IMR-90 (cell line): ENCODE data around the gene GP9. TPM values are rescaled to one million over a fixed set of nuclear protein-coding genes. Genes with fewer than 3 reads are reported as not detected.

Experiments
- ATAC-seq: fragments of 200-7000 bp; cut with Tn5 transposase; 2 replicates; pipeline ENCODE4 v1.9.1; 2020; ENCODE audit warnings: low read depth, mild to moderate bottlenecking, moderate library complexity
- BruUV-seq: library from RNA; stranded (reverse); fragments of 400-500 nt; replicated peaks from 2 replicates; lab custom pipeline; 2021; lab: Mats Ljungman, UMichigan
- CTCF ChIA-PET: fragments of 300-600 bp; formaldehyde crosslinking; extraction: SDS; loops from one replicate; lab custom pipeline; 2021; ENCODE audit warnings: antibody characterized with exemption; lab: Yijun Ruan, JAX
- POLR2A ChIA-PET: fragments of 300-600 bp; sonication (Branson Sonifier 250); formaldehyde crosslinking; loops from one replicate; lab custom pipeline; 2022; ENCODE audit warnings: antibody characterized with exemption; ENCODE audit not compliant: unreplicated experiment; lab: Charles Lee
- DNase-seq: peaks from one replicate; pipeline ENCODE4 v3.0.0; 2013
- H2AFZ ChIP-seq: replicated peaks from 2 replicates; pipeline ENCODE3; 2013; ENCODE audit warnings: low read length, mild to moderate bottlenecking; ENCODE audit not compliant: poor library complexity
- H2AK5ac ChIP-seq: 2 replicates; pipeline ENCODE4 v1.6.1; 2013; ENCODE audit warnings: low read depth, low read length, inconsistent platforms
- H2AK9ac ChIP-seq: replicated peaks from 2 replicates; pipeline ENCODE3; 2013; ENCODE audit warnings: mild to moderate bottlenecking, low read depth, low read length, moderate library complexity; ENCODE audit not compliant: poor library complexity
- H2BK120ac ChIP-seq: 2 replicates; pipeline ENCODE4 v1.6.1; 2013; ENCODE audit warnings: low read depth, low read length, inconsistent platforms
- H2BK15ac ChIP-seq: 3 replicates; pipeline ENCODE4 v1.6.1; 2013; ENCODE audit warnings: low read depth, low read length, inconsistent platforms
- H2BK20ac ChIP-seq: 2 replicates; pipeline ENCODE4 v1.6.1; 2013; ENCODE audit warnings: low read depth, mild to moderate bottlenecking, inconsistent platforms, low read length, moderate library complexity
- H2BK5ac ChIP-seq: 2 replicates; pipeline ENCODE4 v1.6.1; 2013; ENCODE audit warnings: mild to moderate bottlenecking, low read depth, low read length, inconsistent platforms; ENCODE audit not compliant: poor library complexity, severe bottlenecking
- H3K14ac ChIP-seq: replicated peaks from 2 replicates; pipeline ENCODE4 v1.6.1; 2013; ENCODE audit warnings: low read depth, low read length, inconsistent platforms
- H3K18ac ChIP-seq: 2 replicates; pipeline ENCODE4 v1.6.1; 2013; ENCODE audit warnings: low read depth, low read length, control low read depth
- H3K23ac ChIP-seq: 2 replicates; pipeline ENCODE4 v1.6.1; 2013; ENCODE audit warnings: low read depth, low read length, inconsistent platforms
- H3K27ac ChIP-seq: 2 replicates; pipeline ENCODE4 v1.5.1; 2013; ENCODE audit warnings: mild to moderate bottlenecking, control low read depth, low read length; ENCODE audit not compliant: insufficient read depth
- H3K27me3 ChIP-seq: 2 replicates; pipeline ENCODE4 v1.6.1; 2013; ENCODE audit warnings: low read length; ENCODE audit not compliant: control insufficient read depth, insufficient read depth
- H3K36me3 ChIP-seq: 2 replicates; pipeline ENCODE4 v1.6.1; 2013; ENCODE audit warnings: low read length, mixed read lengths; ENCODE audit not compliant: control insufficient read depth, insufficient read depth
- H3K4ac ChIP-seq: 2 replicates; pipeline ENCODE4 v1.6.1; 2013; ENCODE audit warnings: low read depth, low read length, inconsistent platforms
- H3K4me1 ChIP-seq: 2 replicates; pipeline ENCODE4 v1.6.1; 2013; ENCODE audit warnings: low read length, mixed read lengths; ENCODE audit not compliant: control insufficient read depth, insufficient read depth
- H3K4me2 ChIP-seq: 2 replicates; pipeline ENCODE4 v1.6.1; 2013; ENCODE audit warnings: low read depth, mild to moderate bottlenecking, control low read depth, low read length, moderate library complexity
- H3K4me3 ChIP-seq: 2 replicates; pipeline ENCODE4 v1.5.1; 2013; ENCODE audit warnings: low read depth, mild to moderate bottlenecking, control low read depth, low read length, moderate library complexity; ENCODE audit not compliant: insufficient read depth
- H3K56ac ChIP-seq: 2 replicates; pipeline ENCODE4 v1.6.1; 2013; ENCODE audit warnings: low read length, inconsistent platforms; ENCODE audit not compliant: insufficient read depth; ENCODE audit errors: extremely low read depth
- H3K79me1 ChIP-seq, 2 experiments: 2 replicates each; pipeline ENCODE4 v1.6.1; 2013; ENCODE audit warnings: low read length in 2 of 2, inconsistent platforms in 1 of 2, low read depth in 1 of 2
- H3K9ac ChIP-seq: 2 replicates; pipeline ENCODE4 v1.6.1; 2013; ENCODE audit warnings: low read depth, low read length, control low read depth
- H3K9me1 ChIP-seq: 2 replicates; pipeline ENCODE4 v1.6.1; 2013; ENCODE audit warnings: low read length, inconsistent platforms; ENCODE audit not compliant: insufficient read depth
- H3K9me3 ChIP-seq: 2 replicates; pipeline ENCODE4 v1.6.1; 2013; ENCODE audit warnings: low read length; ENCODE audit not compliant: control insufficient read depth, insufficient read depth
- H4K20me1 ChIP-seq: 2 replicates; pipeline ENCODE4 v1.6.1; 2013; ENCODE audit warnings: low read length, inconsistent platforms; ENCODE audit not compliant: insufficient read depth
- H4K5ac ChIP-seq: 2 replicates; pipeline ENCODE4 v1.6.1; 2013; ENCODE audit warnings: mild to moderate bottlenecking, low read depth, low read length, control low read depth
- H4K8ac ChIP-seq, 2 experiments: 2 replicates each; pipeline ENCODE4 v1.6.1; 2013; ENCODE audit warnings: low read depth in 2 of 2, low read length in 2 of 2, control low read depth in 1 of 2, inconsistent platforms in 1 of 2
- H4K91ac ChIP-seq: 2 replicates; pipeline ENCODE4 v1.6.1; 2013; ENCODE audit warnings: low read depth, low read length, inconsistent platforms; ENCODE audit not compliant: insufficient read depth
- BHLHE40 ChIP-seq: fragments of 150-350 bp; IDR thresholded peaks from 2 replicates; pipeline ENCODE4 v1.6.1; 2016; ENCODE audit warnings: mild to moderate bottlenecking, low read depth, low read length
- CEBPB ChIP-seq: IDR thresholded peaks from 2 replicates; pipeline ENCODE4 v1.6.1; 2012; ENCODE audit warnings: low read depth, low read length, improper control_type of control experiment
- CTCF ChIP-seq: conservative IDR thresholded peaks from 2 replicates; pipeline ENCODE4 v1.5.1; 2012; ENCODE audit warnings: mild to moderate bottlenecking, low read depth, low read length, improper control_type of control experiment
- ELK1 ChIP-seq: fragments of 150-350 bp; IDR thresholded peaks from 2 replicates; pipeline ENCODE4 v1.6.1; 2016; ENCODE audit warnings: low read depth, mild to moderate bottlenecking, low read length, moderate library complexity, borderline replicate concordance
- FOS ChIP-seq: fragments of 150-350 bp; IDR thresholded peaks from 2 replicates; pipeline ENCODE4 v1.6.1; 2016; ENCODE audit warnings: low read depth, low read length
- MAZ ChIP-seq: IDR thresholded peaks from 2 replicates; pipeline ENCODE4 v1.6.1; 2012; ENCODE audit warnings: low read depth, mild to moderate bottlenecking, low read length, improper control_type of control experiment, moderate library complexity, borderline replicate concordance
- MXI1 ChIP-seq: IDR thresholded peaks from 2 replicates; pipeline ENCODE4 v1.6.1; 2012; ENCODE audit warnings: low read depth, mild to moderate bottlenecking, low read length, moderate library complexity, borderline replicate concordance
- NFE2L2 ChIP-seq: fragments of 150-350 bp; IDR thresholded peaks from 2 replicates; pipeline ENCODE4 v1.6.1; 2016; ENCODE audit warnings: low read depth, mild to moderate bottlenecking, low read length
- POLR2A ChIP-seq: IDR thresholded peaks from 2 replicates; pipeline ENCODE4 v1.6.1; 2012; ENCODE audit warnings: mild to moderate bottlenecking, low read depth, low read length
- RCOR1 ChIP-seq: IDR thresholded peaks from 2 replicates; pipeline ENCODE4 v1.6.1; 2012; ENCODE audit warnings: mild to moderate bottlenecking, low read length, improper control_type of control experiment; ENCODE audit not compliant: insufficient replicate concordance
- RFX5 ChIP-seq: IDR thresholded peaks from 2 replicates; pipeline ENCODE4 v1.8.0; 2012; ENCODE audit warnings: low read depth, mild to moderate bottlenecking, low read length, moderate library complexity
- USF2 ChIP-seq: fragments of 150-350 bp; IDR thresholded peaks from 2 replicates; pipeline ENCODE4 v1.6.1; 2017; ENCODE audit warnings: mild to moderate bottlenecking, antibody characterized with exemption, low read length, low read depth
- WGBS, 2 experiments: methylation state at CpG; one replicate each; pipeline versions ENCODE4 v1.1.5 to v1.1.7; 2013; ENCODE audit warnings: missing lambda C conversion rate in 2 of 2; ENCODE audit not compliant: insufficient read length in 1 of 2; ENCODE audit errors: extremely low coverage in 2 of 2; 5-methylcytosine and 5-hydroxymethylcytosine counted together
- dilution Hi-C: fragments of 300-500 bp; cut with HindIII; formaldehyde crosslinking; loops from one replicate; pipeline ENCODE4 v1.14.3; 2018; ENCODE audit warnings: low sequenced_read_pairs; ENCODE audit not compliant: unreplicated experiment
- in situ Hi-C: fragments of 300-500 bp; cut with MboI; formaldehyde crosslinking; loops from 3 replicates; pipeline ENCODE4 v1.14.3; 2019; ENCODE audit warnings: low sequenced_read_pairs, inconsistent platforms, mixed read lengths
- intact Hi-C: fragments of 100-400 bp; cut with micrococcal nuclease; formaldehyde crosslinking; loops from 2 replicates; pipeline ENCODE4 v1.10.0; 2022
- polyA plus RNA-seq, 3 experiments: library from polyadenylated mRNA; depleted of rRNA; stranded (reverse); fragments of >200 nt; gene quantifications; 2 replicates each; pipeline ENCODE4 v1.2.3, GENCODE V29; 2012; ENCODE audit warnings: low replicate concordance in 1 of 3
- total RNA-seq: library from RNA; depleted of rRNA; stranded (reverse); fragments of >200 nt; gene quantifications from 2 replicates; pipeline ENCODE4 v1.2.3, GENCODE V29; 2012

Gene GP9
- total and polyA plus RNA-seq, 2 of the 4 experiments (the other 2 are of a cell fraction), result not detected

GRCh38 chr3:129018271-129018670 lies 42.3 kb upstream of the GP9 start:
- peaks cover 3% of the 10 kb centered on the region; the same call in 1 of the 2 replicates for H3K9me3 ChIP-seq
- no peaks in the 10 kb centered on the region for H3K79me1 ChIP-seq
- peak overlapping the region; percentile 40; the same call in 1 of the 2 replicates for H2BK20ac ChIP-seq
- BruUV-seq, result no TSS peak
- H4K91ac ChIP-seq, result peak overlapping the region; percentile 32; the same call in 1 of the 2 replicates
- WGBS, 2 experiments, result no CpG with 5 or more reads among the region's 2 CpGs
- H2BK5ac ChIP-seq, result no peak overlapping the region
- DNase-seq, result no peak
- peaks cover 11% of the 10 kb centered on the region for H3K9me1 ChIP-seq
- H3K27ac ChIP-seq, result no peak overlapping the region
- no peak overlapping the region; the same call in 1 of the 2 replicates for H4K5ac ChIP-seq
- H3K4me2 ChIP-seq, result no peak overlapping the region
- H2BK120ac ChIP-seq, result peak overlapping the region; percentile 44; the same call in 1 of the 2 replicates
- no peaks in the 10 kb centered on the region for H4K20me1 ChIP-seq
- no peaks in the 10 kb centered on the region for H3K36me3 ChIP-seq
- in situ Hi-C loops, result no loop called here
- POLR2A ChIA-PET, result no interaction called here
- H3K56ac ChIP-seq, result no peak overlapping the region
- no peak overlapping the region; a peak in 1 of 4 replicates for H4K8ac ChIP-seq
- H3K23ac ChIP-seq, result no peak overlapping the region
- no peak overlapping the region for H2AFZ ChIP-seq
- CTCF ChIA-PET, result interaction anchor here (0.6 kb wide), 1 partner anchor 35 kb away, joined by 3 read pairs; no protein-coding TSS in a partner anchor
- H2BK15ac ChIP-seq, result peak overlapping the region; percentile 41; the same call in 1 of the 3 replicates
- peaks cover 9% of the 10 kb centered on the region; the same call in 1 of the 2 replicates for H3K27me3 ChIP-seq
- no peak overlapping the region for H2AK9ac ChIP-seq
- intact Hi-C loops, result no loop called here
- no peak for ATAC-seq
- dilution Hi-C loops, result no loop called here
- peak overlapping the region; percentile 25 for H2AK5ac ChIP-seq
- no peak overlapping the region for H3K4me3 ChIP-seq
- H3K18ac ChIP-seq, result no peak overlapping the region; the same call in 1 of the 2 replicates
- no peak overlapping the region for H3K14ac ChIP-seq
- peaks cover 26% of the 10 kb centered on the region for H3K4me1 ChIP-seq
- H3K4ac ChIP-seq, result peak overlapping the region; percentile 70
- no peak overlapping the region for H3K9ac ChIP-seq
- TF ChIP-seq CEBPB (no peak), MAZ (no peak), RFX5 (no peak), FOS (no peak), CTCF (no peak), RCOR1 (no peak), ELK1 (no peak), NFE2L2 (no peak), POLR2A (no peak), MXI1 (no peak), USF2 (no peak), BHLHE40 (no peak)
